GM21367 (cell line): ENCODE measurements around the gene PEAR1.
"Not testable (repeated sequence)": the region's sequence is repeated elsewhere in the genome, so short reads cannot be mapped to it uniquely, and the experiment has no call there.

ENCODE experiments used
- ATAC-seq: cut with Tn5 transposase; IDR thresholded peaks from one replicate; pipeline ENCODE4 v1.9.1; 2021; ENCODE audit not compliant: unreplicated experiment

PEAR1 gene

GRCh38 chr1:156914440-156914856 is 20.9 kb downstream of the PEAR1 start:
- ATAC-seq: no peak

- ATAC-seq: no peak
Measured at GRCh38 chr1:156920233-156921052, 26.9 kb downstream of the PEAR1 start, which contains the start of gene LRRC71. Gene LRRC71, plus strand, starts transcription at chr1:156920632. Its CDS starts 172 bp downstream, at chr1:156920804.

- ATAC-seq: no peak
Measured at GRCh38 chr1:156921053-156921529, 27.6 kb downstream of the PEAR1 start.

- no peak for ATAC-seq
Measured at GRCh38 chr1:156922986-156923669, 29.6 kb downstream of the PEAR1 start.

GRCh38 chr1:156923670-156924477 is 30.4 kb downstream of the PEAR1 start:
- no peak for ATAC-seq

GRCh38 chr1:156924478-156925153 is 31.1 kb downstream of the PEAR1 start:
- ATAC-seq: no peak

- no peak for ATAC-seq
Measured at GRCh38 chr1:156925154-156926010, 31.9 kb downstream of the PEAR1 start.

- no peak for ATAC-seq
Measured at GRCh38 chr1:156926175-156926574, 32.7 kb downstream of the PEAR1 start.

GRCh38 chr1:156926695-156927094 is 33.2 kb downstream of the PEAR1 start:
- ATAC-seq: not testable (repeated sequence)

- ATAC-seq: no peak
Measured at GRCh38 chr1:156927215-156928042, 33.9 kb downstream of the PEAR1 start.

- no peak for ATAC-seq
Measured at GRCh38 chr1:156928043-156928602, 34.6 kb downstream of the PEAR1 start.

- ATAC-seq: no peak
Measured at GRCh38 chr1:156929596-156930238, 36.2 kb downstream of the PEAR1 start.

- no peak for ATAC-seq
Measured at GRCh38 chr1:156930483-156930882, 37.0 kb downstream of the PEAR1 start.

- no peak for ATAC-seq
Measured at GRCh38 chr1:156931211-156931952, 37.9 kb downstream of the PEAR1 start.

GRCh38 chr1:156931974-156932710 is 38.6 kb downstream of the PEAR1 start:
- ATAC-seq: no peak

GRCh38 chr1:156933136-156933535 is 39.6 kb downstream of the PEAR1 start:
- no peak for ATAC-seq
